A673 (cell line): ENCODE results near the gene AMPH.

ENCODE experiments used
- EZH2 ChIP-seq: fragments of 200-600 bp; sonication (generic); IDR thresholded peaks from 2 replicates; pipeline ENCODE4 v1.6.1; 2017; ENCODE audit warnings: borderline replicate concordance, low read depth, mild to moderate bottlenecking, mixed read lengths, antibody characterized with exemption, low read length; ENCODE audit not compliant: poor library complexity, severe bottlenecking
- TF ChIP-seq, protein P1 (sequence below): fragments of 300-800, 200-600 bp; sonication (generic); conservative IDR thresholded peaks from 2 replicates; pipeline ENCODE4 v1.5.1; 2017; ENCODE audit warnings: low read depth, mild to moderate bottlenecking, antibody characterized with exemption, low read length, moderate library complexity, mixed read lengths

DNA sequence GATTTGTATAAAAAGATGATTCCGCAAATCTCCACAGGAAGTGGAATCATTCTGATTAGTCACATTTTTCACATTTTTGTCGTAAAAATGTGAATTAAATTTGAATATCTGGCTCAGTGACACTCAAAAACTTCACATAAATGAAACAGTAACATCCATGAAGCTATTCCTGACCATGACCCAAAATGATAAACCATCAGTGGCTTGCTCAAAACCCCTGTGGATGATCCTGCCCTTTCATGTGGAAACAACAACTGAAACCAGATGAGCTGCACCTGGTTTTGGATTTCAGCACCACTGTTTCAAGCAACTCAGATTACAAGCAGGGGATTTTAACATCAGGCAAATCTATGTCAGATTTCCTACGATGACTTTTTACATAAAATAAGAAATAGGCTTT, 80.3 kb downstream of the AMPH start:
- TF ChIP-seq, protein P1, sequence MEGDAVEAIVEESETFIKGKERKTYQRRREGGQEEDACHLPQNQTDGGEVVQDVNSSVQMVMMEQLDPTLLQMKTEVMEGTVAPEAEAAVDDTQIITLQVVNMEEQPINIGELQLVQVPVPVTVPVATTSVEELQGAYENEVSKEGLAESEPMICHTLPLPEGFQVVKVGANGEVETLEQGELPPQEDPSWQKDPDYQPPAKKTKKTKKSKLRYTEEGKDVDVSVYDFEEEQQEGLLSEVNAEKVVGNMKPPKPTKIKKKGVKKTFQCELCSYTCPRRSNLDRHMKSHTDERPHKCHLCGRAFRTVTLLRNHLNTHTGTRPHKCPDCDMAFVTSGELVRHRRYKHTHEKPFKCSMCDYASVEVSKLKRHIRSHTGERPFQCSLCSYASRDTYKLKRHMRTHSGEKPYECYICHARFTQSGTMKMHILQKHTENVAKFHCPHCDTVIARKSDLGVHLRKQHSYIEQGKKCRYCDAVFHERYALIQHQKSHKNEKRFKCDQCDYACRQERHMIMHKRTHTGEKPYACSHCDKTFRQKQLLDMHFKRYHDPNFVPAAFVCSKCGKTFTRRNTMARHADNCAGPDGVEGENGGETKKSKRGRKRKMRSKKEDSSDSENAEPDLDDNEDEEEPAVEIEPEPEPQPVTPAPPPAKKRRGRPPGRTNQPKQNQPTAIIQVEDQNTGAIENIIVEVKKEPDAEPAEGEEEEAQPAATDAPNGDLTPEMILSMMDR: no peak
- no peak for TF ChIP-seq EZH2
